ENCODE measurements around the gene TMEM132C.
"Not testable (repeated sequence)": the region's sequence is repeated elsewhere in the genome, so short reads cannot be mapped to it uniquely, and the experiment has no call there.

Gene TMEM132C

DNA sequence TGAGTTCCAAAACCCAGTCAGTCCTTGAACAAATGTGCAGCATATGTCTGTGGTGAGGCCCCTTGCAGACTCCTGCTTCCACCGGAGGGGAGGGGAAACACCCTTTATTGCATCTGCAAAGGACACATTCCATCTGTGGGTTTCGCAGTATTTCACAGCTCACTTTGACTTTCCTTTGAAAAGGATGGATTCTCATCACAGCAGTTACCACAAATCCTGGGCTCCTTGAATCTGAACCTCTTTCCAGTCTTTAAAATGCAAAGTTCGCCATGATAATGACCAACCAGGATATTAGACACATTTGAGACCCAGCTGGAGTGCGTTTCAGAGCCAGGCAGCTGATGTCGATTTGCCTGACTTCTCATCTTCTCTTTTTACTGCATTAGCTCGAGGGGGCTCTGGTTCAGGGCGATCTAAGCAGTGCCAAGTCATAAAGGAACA, 314.4 kb downstream of the TMEM132C start:
- DNase-seq = no peak
- in situ Hi-C loops (cut with MboI; ENCODE audit: low pct_unique_long_range_greater_than_20kb, low sequenced_read_pairs) = no loop called here

DNA sequence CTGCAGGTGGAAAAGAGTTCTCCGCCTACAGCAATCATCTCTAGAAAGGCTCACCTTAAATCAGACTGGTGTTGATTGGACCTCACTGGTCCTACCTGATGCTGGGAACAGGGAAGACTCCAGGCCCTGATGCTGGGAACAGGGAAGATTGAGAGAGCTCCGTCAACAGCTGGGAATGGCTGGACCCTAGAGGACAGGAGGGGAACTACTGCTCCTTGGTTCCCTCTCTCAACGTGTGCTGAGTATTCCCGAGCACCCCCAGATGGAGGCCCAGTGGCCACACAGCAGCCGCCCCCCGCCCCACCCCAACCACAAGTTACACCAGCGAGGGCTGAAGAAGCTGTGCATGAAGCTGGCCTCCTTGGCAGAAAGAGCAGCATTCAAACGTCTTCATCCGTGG, 316.5 kb downstream of the TMEM132C start:
- in situ Hi-C loops (cut with MboI; ENCODE audit: low pct_unique_long_range_greater_than_20kb, low sequenced_read_pairs) = no loop called here
- DNase-seq = no peak

DNA sequence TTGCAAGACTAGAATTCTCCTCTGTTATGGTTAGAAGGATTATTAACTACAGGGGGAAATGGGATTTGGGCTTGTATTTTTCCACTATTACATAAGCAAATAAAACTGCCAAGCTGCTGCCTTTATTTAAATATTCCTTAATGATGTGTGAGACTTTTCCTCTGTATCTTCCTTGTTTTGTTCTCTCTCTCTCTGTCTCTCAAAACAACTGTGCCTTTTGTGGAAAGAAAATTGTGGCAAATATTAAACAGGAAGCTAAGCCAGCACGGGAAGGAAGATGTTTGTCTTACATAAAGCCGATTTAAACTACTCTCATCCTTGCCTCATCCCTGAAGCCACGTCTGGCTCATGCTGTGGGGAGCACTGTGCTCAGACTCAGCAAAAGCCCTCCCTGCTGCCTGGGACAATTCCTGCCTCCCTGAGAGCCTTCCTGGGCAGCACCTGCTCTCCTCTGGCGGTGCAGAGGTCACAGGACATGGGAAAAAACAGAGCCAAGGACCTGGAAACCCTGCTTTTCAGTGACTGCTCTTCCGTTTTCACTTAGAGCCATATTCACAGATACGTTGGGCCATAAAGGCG, 319.6 kb downstream of the TMEM132C start:
- no peak for DNase-seq
- in situ Hi-C loops (cut with MboI; ENCODE audit: low pct_unique_long_range_greater_than_20kb, low sequenced_read_pairs) = no loop called here

DNA sequence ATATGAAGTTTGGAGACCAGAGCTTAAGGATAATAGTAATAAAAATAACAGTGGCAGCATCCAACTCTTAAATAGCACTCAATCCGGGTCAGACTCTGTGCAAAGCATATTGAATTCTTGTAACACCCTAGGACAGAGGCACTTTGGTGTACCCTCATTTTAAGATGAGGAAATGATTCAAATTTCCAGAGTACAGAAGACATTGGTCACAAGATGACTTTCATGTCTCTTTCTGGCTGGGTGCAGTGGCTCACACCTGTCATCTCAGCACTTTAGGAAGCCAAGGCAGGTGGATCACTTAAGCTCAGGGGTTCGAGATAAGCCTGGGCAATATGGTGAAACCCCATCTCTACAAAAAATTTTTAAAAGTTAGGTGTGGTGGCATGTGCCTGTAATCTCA, 320.9 kb downstream of the TMEM132C start:
- in situ Hi-C loops (cut with MboI; ENCODE audit: low pct_unique_long_range_greater_than_20kb, low sequenced_read_pairs) = no loop called here
- DNase-seq = no peak

DNA sequence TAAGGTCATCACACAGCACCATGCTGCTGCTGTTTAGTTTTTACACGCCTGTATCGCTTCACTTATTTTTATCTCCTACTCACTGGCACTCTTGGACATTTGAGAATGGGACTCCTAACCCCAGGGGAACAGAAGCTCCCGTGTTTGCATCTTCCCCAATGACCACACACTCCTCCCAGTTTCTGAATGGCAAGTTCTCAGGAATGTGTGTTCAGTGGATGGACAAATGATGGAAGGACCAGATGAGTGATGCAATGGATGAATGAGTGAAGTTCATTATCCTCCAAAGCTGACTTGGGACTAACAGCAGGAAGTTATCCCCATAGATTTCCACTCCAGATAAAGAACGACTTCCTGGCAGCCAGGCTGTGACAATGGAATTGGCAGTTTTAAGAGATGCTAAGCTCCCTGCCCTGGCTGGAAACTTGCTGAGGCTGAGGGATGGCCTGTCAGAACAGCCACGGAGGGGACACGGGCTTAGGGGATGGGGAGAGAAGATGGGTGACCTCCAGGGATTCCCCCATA, 325.3 kb downstream of the TMEM132C start:
- DNase-seq = no peak
- in situ Hi-C loops (cut with MboI; ENCODE audit: low pct_unique_long_range_greater_than_20kb, low sequenced_read_pairs) = no loop called here

DNA sequence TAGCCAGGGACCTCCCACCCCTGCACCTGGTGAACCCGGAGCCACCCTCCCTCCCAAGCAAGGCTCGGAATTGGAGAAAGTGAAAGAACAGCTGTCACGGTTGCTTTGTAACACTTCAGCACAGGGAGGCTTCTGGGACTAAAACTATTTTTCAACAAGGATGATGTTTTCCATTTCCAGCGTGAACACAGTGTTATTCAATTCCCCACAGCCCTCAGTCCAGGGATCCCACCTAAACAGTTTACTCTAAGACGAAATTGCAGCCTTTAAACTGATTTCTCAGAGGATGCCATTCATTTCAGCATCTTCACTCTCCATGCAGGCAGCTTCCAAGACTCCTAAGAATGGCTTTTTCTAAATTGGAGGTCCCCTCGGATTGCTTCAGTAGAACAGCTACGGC, 327.6 kb downstream of the TMEM132C start:
- no peak for DNase-seq
- in situ Hi-C loops (cut with MboI; ENCODE audit: low pct_unique_long_range_greater_than_20kb, low sequenced_read_pairs) = no loop called here

DNA sequence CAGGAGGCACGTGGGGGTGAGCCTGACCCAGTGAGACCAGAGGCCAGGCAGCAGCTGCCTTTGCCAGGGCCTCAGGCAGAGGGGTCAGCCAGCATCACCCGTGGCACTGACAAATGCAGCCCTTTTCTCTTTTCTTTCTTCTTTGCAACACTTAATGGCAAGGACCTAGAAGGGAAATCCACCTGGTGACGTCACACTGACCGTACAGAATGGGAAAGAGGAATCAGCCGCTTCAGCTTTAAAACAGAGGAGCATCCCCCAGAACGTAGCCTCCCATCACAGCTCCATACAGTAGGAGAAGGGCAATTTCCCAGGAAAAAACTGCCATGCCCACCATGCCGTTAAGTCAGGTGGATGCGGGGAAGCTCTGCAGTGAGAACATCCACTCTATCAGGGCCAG, 328.6 kb downstream of the TMEM132C start:
- in situ Hi-C loops (cut with MboI; ENCODE audit: low pct_unique_long_range_greater_than_20kb, low sequenced_read_pairs) = no loop called here
- DNase-seq = no peak

DNA sequence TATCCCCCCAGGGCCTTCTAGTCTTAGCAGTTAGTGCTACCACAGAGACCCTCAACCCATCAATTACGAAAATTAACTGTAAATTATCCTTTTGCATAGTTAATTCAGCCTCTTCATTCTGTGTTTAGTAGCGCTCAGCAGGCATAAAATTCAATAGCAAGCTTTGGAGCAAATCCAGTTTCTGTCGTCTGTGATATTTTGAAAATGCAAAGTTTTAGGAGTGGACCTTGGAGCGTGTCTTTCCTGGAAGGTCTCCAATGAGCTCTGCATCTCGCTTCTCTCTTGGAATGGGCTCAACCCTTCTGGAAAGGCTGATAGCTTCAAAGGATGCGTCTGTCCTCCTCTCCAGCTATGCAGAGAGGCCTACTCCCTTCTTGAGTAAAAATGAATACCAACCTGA, 333.9 kb downstream of the TMEM132C start:
- DNase-seq = no peak
- in situ Hi-C loops (cut with MboI; ENCODE audit: low pct_unique_long_range_greater_than_20kb, low sequenced_read_pairs) = no loop called here

DNA sequence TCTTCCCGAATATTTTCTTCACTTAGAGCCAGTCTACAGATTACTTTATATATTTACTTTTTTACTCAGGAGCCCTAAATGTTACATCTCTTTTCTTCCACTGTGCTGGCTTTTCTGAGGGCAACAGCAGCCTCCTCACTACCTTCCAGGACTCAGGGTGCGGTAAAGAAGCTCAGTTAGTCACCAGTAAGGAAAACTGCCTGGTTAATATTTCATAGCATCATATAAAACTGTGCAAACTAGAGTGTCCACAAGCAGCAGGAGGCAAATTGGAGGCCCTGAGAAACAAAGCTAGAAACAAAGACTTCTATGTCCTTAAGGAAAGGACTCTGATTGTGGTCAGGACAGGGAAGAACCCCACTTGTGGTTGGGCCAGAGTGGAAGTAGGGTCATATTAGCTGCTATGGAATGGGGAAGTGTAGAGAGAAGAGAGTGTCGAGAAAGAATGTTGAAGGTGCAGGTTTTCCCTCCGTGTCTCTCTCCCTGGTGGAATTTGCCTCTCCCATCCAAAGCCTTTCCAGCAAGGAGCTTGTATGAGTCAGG, 336.7 kb downstream of the TMEM132C start:
- in situ Hi-C loops (cut with MboI; ENCODE audit: low pct_unique_long_range_greater_than_20kb, low sequenced_read_pairs) = no loop called here
- DNase-seq = no peak

DNA sequence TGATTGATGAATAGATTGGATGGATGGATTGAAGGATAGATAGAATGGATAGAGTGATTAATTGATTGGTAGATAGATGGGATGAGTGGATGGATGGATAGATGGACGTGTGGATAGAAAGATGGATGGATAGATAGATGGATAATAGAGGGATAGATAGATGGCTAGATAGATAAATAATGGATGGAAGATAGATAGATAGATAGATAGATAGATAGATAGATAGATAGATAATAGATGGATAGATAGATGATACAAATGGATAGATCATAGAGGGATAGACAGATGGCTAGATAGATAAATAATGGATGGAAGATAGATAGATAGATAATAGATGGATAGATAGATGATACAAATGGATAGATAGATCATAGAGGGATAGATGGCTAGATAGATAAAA, 337.2 kb downstream of the TMEM132C start:
- in situ Hi-C loops (cut with MboI; ENCODE audit: low pct_unique_long_range_greater_than_20kb, low sequenced_read_pairs); DNase-seq: not testable (repeated sequence)

DNA sequence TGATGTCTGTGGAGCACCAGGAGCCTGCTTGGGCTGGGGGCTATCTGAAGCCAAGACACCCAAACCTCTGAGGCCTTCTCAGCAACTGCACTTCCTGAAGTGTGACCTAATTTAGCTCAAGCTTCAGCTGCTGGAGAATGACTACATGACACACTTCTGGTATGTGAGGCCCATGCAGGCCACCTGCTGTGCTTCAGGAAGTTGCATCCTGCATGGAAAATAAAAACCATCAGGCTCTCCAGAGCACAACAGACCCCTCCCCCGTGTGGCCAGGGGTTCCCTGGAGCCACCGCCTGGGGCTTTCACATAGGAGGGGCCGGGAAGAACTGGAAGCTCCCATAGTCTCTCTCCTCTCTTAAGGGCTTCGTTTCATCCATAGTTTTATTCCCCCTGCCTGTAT, 339.1 kb downstream of the TMEM132C start:
- DNase-seq = no peak
- in situ Hi-C loops (cut with MboI; ENCODE audit: low pct_unique_long_range_greater_than_20kb, low sequenced_read_pairs) = no loop called here

DNA sequence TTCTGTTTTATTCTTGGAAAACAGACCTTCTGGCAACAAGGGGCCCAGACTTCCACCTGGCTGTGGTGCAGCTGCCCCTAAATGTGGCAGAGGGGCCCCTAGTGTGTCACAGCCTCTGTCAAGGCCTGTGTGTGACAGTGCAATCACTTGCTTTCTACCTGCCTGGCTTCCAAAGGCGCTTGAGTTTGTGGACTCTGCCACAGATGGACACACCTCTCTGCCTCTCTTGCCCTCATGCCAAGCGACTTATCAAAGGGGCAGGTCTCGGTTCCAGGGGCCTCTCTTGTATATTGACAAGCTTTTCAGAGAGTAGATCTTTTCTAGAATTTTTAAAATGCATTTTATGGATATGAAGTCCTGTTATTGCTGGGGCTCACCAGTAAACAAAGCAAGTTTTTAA, 339.6 kb downstream of the TMEM132C start:
- in situ Hi-C loops (cut with MboI; ENCODE audit: low pct_unique_long_range_greater_than_20kb, low sequenced_read_pairs) = no loop called here
- no peak for DNase-seq

DNA sequence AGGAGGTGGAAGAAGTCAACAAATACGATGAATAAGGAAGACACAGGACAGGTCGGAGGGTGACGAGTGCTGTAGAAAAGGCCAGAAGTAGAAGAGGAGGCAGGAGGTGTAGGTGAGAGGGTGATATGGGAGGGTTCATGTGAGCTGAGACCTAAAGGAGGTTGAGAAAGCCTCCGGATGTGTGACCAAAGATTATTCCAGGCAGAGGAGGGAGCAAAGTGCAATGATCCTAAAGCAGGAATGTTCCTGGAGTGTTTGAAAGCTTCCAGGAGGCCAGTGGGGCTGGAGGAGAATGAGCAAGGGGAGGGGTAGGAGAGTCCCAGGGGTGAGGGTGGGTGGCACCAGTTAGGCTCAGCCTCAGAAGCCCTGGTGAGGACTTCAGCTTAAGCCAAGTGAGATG, 340.0 kb downstream of the TMEM132C start:
- no peak for DNase-seq
- in situ Hi-C loops (cut with MboI; ENCODE audit: low pct_unique_long_range_greater_than_20kb, low sequenced_read_pairs) = no loop called here

DNA sequence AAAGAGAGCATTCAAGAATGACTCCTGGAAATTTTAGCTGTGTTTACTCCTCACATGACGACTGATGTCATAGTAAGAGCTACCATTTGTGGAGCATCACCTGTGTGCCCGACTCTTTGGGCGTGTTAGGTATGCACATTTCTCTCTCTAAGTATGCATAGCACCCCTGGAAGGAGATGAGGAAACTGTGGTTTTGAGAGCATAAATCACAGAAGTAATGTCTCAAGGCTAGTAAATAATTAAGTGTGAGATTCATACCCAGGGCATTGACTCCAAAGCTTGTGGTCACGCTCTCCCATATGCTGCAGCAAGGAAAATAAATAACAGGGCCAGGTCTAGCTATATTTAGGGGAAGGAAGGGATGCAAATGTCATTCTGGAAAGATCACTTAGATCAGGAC, 340.7 kb downstream of the TMEM132C start:
- in situ Hi-C loops (cut with MboI; ENCODE audit: low pct_unique_long_range_greater_than_20kb, low sequenced_read_pairs) = no loop called here
- DNase-seq = no peak

DNA sequence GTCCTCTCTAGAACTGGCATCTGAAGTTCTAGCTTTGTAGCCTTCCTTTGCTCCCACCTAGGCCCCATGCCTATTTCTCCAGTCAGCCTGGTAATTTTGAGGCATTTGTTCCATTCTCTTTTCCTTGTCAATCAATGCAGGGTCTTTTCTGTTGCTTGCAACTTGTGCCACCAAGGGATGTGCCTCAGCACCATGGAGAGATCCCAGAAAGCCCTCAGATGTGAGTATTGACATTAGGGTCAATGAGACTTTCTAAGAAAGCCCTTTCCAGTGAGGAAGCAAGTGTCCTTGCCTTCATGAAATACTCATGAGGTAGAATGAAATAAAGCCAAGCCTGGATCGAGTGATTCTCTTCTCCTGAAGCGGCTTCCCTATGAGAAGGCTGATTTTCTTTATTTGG, 342.9 kb downstream of the TMEM132C start:
- no peak for DNase-seq
- in situ Hi-C loops (cut with MboI; ENCODE audit: low pct_unique_long_range_greater_than_20kb, low sequenced_read_pairs) = no loop called here

DNA sequence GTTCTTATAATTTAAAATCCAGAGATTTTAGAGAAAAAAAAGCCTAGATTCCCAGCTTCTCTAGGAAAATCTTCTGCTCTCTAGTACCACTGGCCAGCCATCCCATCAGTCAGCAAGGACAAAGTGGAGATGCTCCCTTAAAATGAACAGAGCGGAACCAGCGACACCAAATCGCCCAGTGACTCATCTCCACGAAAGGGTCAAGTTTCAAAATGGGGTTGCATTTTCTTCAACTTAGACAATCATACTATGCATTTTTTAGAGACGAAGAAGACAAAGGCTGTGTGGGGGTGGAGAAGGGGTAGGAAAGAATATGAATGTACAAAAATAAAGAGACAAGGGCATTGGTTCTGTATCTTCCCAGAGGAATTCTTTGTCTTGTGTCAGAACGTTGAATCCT, 344.8 kb downstream of the TMEM132C start:
- no peak for DNase-seq
- in situ Hi-C loops (cut with MboI; ENCODE audit: low pct_unique_long_range_greater_than_20kb, low sequenced_read_pairs) = no loop called here

DNA sequence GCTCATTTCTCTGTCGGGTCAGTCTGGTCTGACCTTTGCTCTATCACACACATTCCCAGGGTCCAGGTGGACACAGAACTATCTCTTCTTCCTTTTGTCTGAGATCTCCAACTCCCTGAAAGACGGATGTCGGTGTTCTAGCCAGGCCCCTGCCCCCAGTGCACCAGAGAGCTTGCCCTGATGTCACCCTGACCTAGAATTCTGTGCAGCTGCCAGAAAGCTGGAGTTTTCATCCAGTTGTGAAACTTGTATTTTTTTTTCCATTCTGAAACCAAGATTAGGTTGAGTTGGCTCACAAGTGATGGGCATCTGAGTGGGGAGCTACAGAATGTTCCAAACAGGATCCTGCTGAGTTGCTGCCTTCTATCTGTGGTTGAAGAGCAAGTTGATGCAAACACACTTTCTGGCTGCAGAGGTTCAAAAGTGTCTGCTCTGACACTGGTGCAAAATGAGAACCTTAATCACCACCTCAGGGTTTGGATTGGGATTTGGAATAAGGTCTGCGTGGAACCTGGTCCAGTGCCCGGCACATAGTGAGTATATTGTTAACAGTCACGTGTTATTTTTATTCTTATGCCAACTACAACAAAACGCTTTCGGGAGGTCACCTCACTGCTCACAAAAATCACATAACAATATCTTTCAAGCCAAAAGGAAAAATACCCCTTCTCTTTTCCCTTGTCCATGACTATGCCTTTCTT, 345.3 kb downstream of the TMEM132C start:
- in situ Hi-C loops (cut with MboI; ENCODE audit: low pct_unique_long_range_greater_than_20kb, low sequenced_read_pairs) = no loop called here
- no peak for DNase-seq

DNA sequence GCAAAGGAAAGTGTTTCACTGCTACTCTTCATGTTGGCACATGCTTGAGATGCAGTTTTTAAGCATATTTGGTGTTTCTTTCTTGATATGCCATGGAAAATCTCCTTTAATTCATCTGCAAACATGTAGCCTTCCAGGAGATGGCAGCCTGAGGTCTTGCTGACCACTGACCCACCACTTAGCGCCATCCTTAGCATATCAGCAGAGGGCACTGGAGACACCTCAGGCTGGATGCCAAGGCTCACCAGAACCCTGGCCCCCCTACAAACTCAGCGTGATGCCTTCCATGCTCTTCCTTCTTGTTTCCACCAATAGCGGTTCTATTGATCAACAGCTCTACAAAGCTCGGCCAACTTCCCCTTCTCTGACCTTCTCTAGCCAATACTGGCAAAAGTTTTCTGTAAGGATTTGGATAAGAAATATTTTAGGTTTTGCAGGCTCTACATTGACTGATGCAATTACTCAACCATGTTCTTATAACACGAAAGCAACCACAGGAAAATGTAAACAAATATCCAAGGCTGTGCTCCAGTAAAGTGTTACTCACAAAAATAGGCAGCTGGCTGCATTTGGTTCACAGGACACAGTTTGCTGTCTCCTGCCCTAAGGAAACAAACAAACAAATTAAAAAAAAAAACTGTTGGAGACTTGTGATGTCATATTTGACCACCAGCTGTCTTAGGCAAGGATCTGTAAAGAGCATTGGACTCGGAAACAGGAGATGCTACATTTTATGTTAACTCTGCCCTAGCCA, 347.0 kb downstream of the TMEM132C start:
- in situ Hi-C loops (cut with MboI; ENCODE audit: low pct_unique_long_range_greater_than_20kb, low sequenced_read_pairs) = no loop called here

DNA sequence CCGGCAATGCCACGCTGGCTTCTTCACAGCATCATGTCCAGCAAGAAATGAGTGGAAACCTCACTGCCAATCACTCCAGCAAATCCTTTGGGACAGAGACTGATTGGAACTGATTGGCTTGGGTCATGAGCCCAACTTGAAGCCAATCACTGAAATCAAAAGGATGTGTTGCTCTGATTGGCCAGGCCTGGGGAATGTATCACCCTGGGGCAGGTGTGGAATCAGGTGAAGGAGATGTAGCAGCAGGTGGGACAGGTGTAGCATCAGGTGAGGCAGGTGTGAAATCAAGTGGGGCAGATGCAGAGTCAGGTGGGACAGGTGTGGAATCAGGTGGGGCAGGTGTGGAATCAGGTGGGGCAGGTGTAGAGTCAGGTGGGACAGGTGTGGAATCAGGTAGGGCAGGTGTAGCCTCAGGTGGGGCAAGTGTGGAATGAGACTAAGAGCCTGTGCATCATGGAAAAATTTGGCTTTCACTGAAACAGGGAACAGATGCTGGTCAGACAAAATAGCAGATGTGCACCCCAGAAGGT, 350.4 kb downstream of the TMEM132C start:
- no peak for DNase-seq
- in situ Hi-C loops (cut with MboI; ENCODE audit: low pct_unique_long_range_greater_than_20kb, low sequenced_read_pairs) = no loop called here

More for the DNA sequence above, 347.0 kb downstream of the TMEM132C start:
- DNase-seq = no peak

DNA sequence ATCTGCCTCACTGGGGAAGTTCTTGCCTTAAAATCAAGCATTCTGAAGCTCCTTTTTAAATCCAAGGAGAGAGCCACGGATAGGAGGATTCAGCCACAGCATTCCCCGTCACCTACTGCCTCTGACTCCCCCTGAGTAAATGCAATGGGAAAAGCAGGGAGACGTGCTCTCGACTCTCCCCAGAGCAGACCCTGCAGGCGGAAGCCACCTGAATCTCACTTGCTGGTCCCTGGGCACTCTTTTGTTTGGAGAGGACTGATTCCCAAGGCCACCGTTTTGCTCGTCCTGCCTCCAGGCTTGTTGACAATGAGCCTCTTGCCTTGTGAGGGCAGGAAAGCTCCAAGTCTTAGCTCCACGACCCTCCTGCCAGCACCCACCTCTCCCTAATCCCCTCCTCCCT, 352.3 kb downstream of the TMEM132C start:
- DNase-seq = no peak
- in situ Hi-C loops (cut with MboI; ENCODE audit: low pct_unique_long_range_greater_than_20kb, low sequenced_read_pairs) = no loop called here
